Activated T-cell treated with anti-CD3 and anti-CD28 coated beads, Interleukin-2, amount 50 U/mL, for 4 hours (primary cell): Measurements from ENCODE around the gene ZNF587B. TPM values are rescaled to one million over a fixed set of nuclear protein-coding genes. Genes with fewer than 3 reads are reported as not detected.
"Not testable (repeated sequence)": the region's sequence is repeated elsewhere in the genome, so short reads cannot be mapped to it uniquely, and the experiment has no call there.

Experiments used
- ATAC-seq, 2 donors: fragments of 200-7000 bp; cut with Tn5 transposase; one replicate each; pipeline ENCODE4 v1.10.0; 2021
- DNase-seq: peaks from one replicate; pipeline ENCODE4 v3.0.0-alpha.2; 2020
- H3K27me3 Mint-ChIP-seq: one replicate; pipeline ENCODE4 v1.8.0; 2021; ENCODE audit warnings: low read depth, mixed read lengths
- H3K36me3 Mint-ChIP-seq: one replicate; pipeline ENCODE4 v1.8.0; 2022; ENCODE audit warnings: mixed read lengths; ENCODE audit not compliant: insufficient read depth
- H3K4me1 Mint-ChIP-seq: one replicate; pipeline ENCODE4 v1.8.0; 2021; ENCODE audit warnings: low read depth, mixed read lengths
- H3K4me3 Mint-ChIP-seq: one replicate; pipeline ENCODE4 v1.8.0; 2021; ENCODE audit warnings: mild to moderate bottlenecking, moderate library complexity, mixed read lengths
- H3K9me3 Mint-ChIP-seq: one replicate; pipeline ENCODE4 v1.8.0; 2021; ENCODE audit warnings: mixed read lengths
- total RNA-seq, 3 donors: library from RNA; stranded (reverse); gene quantifications; one replicate each; pipeline ENCODE4 v1.2.1, GENCODE V29; 2021

The ZNF587B gene
- total RNA-seq, 3 donors from 2014 or later = 22.6 to 29.1 (median 27.9) TPM

DNA sequence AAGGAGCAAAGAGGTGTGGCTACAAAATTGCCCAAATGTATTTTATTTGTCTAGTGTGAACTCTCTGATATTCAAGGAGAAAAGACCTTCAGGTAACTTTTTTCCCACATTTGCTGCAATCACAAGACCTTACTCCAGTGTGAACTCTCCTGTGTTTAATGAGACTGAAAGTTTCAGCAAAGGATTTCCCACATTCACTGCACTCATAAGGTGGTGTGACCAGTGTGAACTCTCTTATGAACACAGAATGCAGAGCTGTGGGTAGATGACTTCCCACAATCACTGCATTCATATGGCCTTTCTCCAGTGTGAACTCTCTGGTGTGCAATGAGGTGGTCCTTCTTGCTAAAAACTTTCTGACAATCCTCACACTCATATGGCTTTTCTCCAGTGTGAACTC, 42.4 kb downstream of the ZNF587B start:
- peaks cover 52% of the 10 kb centered on the region for H3K36me3 Mint-ChIP-seq
- no peak overlapping the region for H3K4me3 Mint-ChIP-seq
- no peaks in the 10 kb centered on the region for H3K27me3 Mint-ChIP-seq
- peaks cover 29% of the 10 kb centered on the region for H3K9me3 Mint-ChIP-seq
- DNase-seq (no peak), ATAC-seq (no peak)
- no peaks in the 10 kb centered on the region for H3K4me1 Mint-ChIP-seq

DNA sequence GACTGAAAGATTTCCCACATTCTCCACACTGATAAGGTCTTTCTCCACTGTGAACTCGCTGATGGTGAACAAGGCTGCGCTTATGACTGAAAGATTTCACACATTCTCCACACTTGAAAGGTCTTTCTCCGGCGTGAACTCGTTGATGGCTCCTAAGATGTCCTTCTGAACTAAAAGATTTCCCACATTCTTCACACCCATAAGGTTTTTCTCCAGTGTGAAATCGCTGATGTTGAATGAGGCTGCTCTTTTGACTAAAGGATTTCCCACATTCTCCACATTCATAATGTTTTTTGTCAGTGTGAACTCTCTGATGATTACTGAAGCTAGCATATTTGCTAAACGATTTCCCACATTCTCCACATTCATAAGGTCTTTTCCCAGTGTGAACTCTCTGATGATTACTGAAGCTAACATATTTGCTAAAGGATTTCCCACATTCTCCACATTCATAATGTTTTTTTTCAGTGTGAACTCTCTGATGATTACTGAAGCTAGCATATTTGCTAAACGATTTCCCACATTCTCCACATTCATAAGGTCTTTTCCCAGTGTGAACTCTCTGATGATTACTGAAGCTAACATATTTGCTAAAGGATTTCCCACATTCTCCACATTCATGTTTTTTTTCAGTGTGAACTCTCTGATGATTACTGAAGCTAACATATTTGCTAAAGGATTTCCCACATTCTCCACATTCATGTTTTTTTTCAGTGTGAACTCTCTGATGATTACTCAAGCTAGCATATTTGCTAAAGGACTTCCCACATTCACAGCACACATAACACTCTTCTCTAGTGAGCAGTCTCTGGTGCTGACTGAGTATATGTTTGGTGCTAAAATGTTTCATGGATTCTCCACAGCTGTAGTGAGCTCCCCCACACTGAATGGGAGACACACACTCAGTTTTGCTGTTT, 44.0 kb downstream of the ZNF587B start:
- H3K4me1 Mint-ChIP-seq, H3K27me3 Mint-ChIP-seq, DNase-seq, ATAC-seq, H3K4me3 Mint-ChIP-seq: not testable (repeated sequence)
- H3K36me3 Mint-ChIP-seq = peaks cover 52% of the 10 kb centered on the region
- H3K9me3 Mint-ChIP-seq = peaks cover 29% of the 10 kb centered on the region

- H3K9me3 Mint-ChIP-seq = peaks cover 37% of the 10 kb centered on the region
- H3K27me3 Mint-ChIP-seq = no peaks in the 10 kb centered on the region
- no peak overlapping the region for H3K4me3 Mint-ChIP-seq
- peaks cover 46% of the 10 kb centered on the region for H3K36me3 Mint-ChIP-seq
- ATAC-seq (no peak), DNase-seq (no peak)
- peaks cover 27% of the 10 kb centered on the region for H3K4me1 Mint-ChIP-seq
These were observed 55.9 kb downstream of the ZNF587B start for GRCh38 chr19:57886046-57886445.

GRCh38 chr19:57887195-57887941, 57.3 kb downstream of the ZNF587B start:
- H3K9me3 Mint-ChIP-seq = peaks cover 41% of the 10 kb centered on the region

GRCh38 chr19:57888107-57888559, 58.0 kb downstream of the ZNF587B start:
- Mint-ChIP-seq H3K4me1 (peaks cover 27% of the 10 kb centered on the region), H3K27me3 (no peaks in the 10 kb centered on the region), H3K9me3 (peaks cover 41% of the 10 kb centered on the region), H3K36me3 (peaks cover 39% of the 10 kb centered on the region), H3K4me3 (peak overlapping the region; percentile 96)
- DNase-seq = no peak
- ATAC-seq = peak in 1 of 2 donors; percentile 2

More at GRCh38 chr19:57887195-57887941, 57.3 kb downstream of the ZNF587B start:
- Mint-ChIP-seq H3K4me3 (peak overlapping the region; percentile 96), H3K36me3 (peaks cover 46% of the 10 kb centered on the region), H3K4me1 (peaks cover 27% of the 10 kb centered on the region), H3K27me3 (no peaks in the 10 kb centered on the region)
- ATAC-seq (no peak), DNase-seq (no peak)

- Mint-ChIP-seq H3K4me1 (peaks cover 27% of the 10 kb centered on the region), H3K4me3 (peak within 1 kb of the TSS; percentile 96), H3K27me3 (no peaks in the 10 kb centered on the region), H3K36me3 (peaks cover 35% of the 10 kb centered on the region), H3K9me3 (peaks cover 41% of the 10 kb centered on the region)
- peak; percentile 94 to 95 for ATAC-seq
- DNase-seq = peak; percentile 72
These were observed 58.6 kb downstream of the ZNF587B start, which contains the start of gene ZNF814 for GRCh38 chr19:57888560-57889231. TSS of gene ZNF814 (minus strand) at chr19:57889037. CDS start at chr19:57888802, 235 bp downstream.

- Mint-ChIP-seq H3K36me3 (peaks cover 18% of the 10 kb centered on the region), H3K4me1 (peaks cover 24% of the 10 kb centered on the region), H3K9me3 (peaks cover 32% of the 10 kb centered on the region)
- H3K4me3 Mint-ChIP-seq, H3K27me3 Mint-ChIP-seq, DNase-seq, ATAC-seq: not testable (repeated sequence)
These were observed 60.6 kb downstream of the ZNF587B start for GRCh38 chr19:57890706-57891105.

Other genes starting within 250 kb of the ZNF587B start
- gene ZIK1, start 246.2 kb upstream of the ZNF587B start, total RNA-seq = 1 to 10 TPM; 3.7 to 5.6 (median 5.1) TPM
- gene ZNF530, start 230.4 kb upstream of the ZNF587B start, total RNA-seq = 1 to 10 TPM; 4.7 to 7.7 (median 4.9) TPM
- 10 to 100 TPM; 13.7 to 18.9 (median 13.7) TPM for gene ZNF134, start 216.1 kb upstream of the ZNF587B start, total RNA-seq
- 1 to 10 TPM; 4.1 to 4.5 (median 4.4) TPM for gene ZNF211, start 197.1 kb upstream of the ZNF587B start, total RNA-seq
- not detected for gene ZSCAN4, start 161.4 kb upstream of the ZNF587B start, total RNA-seq
- 1 to 10 TPM; 8.7 to 9.7 (median 9.2) TPM for gene ZNF551, start 148.3 kb upstream of the ZNF587B start, total RNA-seq
- 1 to 10 TPM; 1.3 to 2.1 (median 1.6) TPM for gene ZNF154, start 121.1 kb upstream of the ZNF587B start, total RNA-seq
- 1 to 10 TPM; 4.0 to 6.9 (median 5.9) TPM for gene ZNF671, start 102.7 kb upstream of the ZNF587B start, total RNA-seq
- gene ZNF776, start 83.5 kb upstream of the ZNF587B start, total RNA-seq = 1 to 10 TPM; 5.5 to 7.6 (median 5.7) TPM
- gene ZNF586, start 60.6 kb upstream of the ZNF587B start, total RNA-seq = 10 to 100 TPM; 14.7 to 17.6 (median 15.5) TPM
- 1 to 10 TPM; 6.4 to 7.9 (median 6.6) TPM for gene ZNF552, start 15.4 kb upstream of the ZNF587B start, total RNA-seq
- 10 to 100 TPM; 17.9 to 22.1 (median 20.8) TPM for gene ZNF587, start 19.6 kb downstream of the ZNF587B start, total RNA-seq
- gene ZNF814, start 58.7 kb downstream of the ZNF587B start, total RNA-seq = 10 to 100 TPM; 21.7 to 30.6 (median 22.0) TPM
- gene ZNF417, start 86.3 kb downstream of the ZNF587B start, total RNA-seq = 1 to 10 TPM; 4.7 to 6.8 (median 6.0) TPM
- gene ZNF418, start 105.1 kb downstream of the ZNF587B start, total RNA-seq = 1 to 10 TPM; 1.5 to 1.8 (median 1.8) TPM
- gene ZNF256, start 117.4 kb downstream of the ZNF587B start, total RNA-seq = 1 to 10 TPM; 4.7 to 6.4 (median 5.2) TPM
- gene C19orf18, start 144.2 kb downstream of the ZNF587B start, total RNA-seq = not detected
- 1 to 10 TPM; 3.1 to 4.2 (median 4.0) TPM for gene ZNF606, start 172.5 kb downstream of the ZNF587B start, total RNA-seq
- gene ZSCAN1, start 203.7 kb downstream of the ZNF587B start, total RNA-seq = not detected
- under 1 TPM; 0.27 to 0.48 (median 0.37) TPM for gene ZNF135, start 229.0 kb downstream of the ZNF587B start, total RNA-seq